8988T (cell line): ENCODE results near the gene KLHL12.

Source experiments
- DNase-seq: peaks from one replicate; pipeline ENCODE4 v3.0.0; 2011

The KLHL12 gene

DNA sequence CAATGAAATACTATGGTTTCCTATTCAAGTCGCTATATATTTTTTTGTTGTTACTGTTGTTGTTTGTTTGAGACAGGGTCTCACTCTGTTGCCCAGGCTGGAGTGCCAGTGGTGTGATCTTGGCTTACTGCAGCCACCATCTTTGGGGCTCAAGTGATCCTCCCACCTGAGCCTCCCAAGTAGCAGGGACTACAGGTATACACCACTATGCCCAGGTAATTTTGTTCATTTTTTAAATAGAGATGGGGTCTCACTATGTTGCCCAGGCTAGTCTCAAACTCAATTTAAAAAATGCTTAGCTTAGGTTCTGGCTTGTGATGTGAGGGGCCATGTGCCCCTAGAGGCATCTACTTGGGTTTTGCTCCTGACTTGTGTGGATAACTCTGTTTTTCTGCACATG is 47.9 kb downstream of the KLHL12 start:
- DNase-seq = no peak

DNA sequence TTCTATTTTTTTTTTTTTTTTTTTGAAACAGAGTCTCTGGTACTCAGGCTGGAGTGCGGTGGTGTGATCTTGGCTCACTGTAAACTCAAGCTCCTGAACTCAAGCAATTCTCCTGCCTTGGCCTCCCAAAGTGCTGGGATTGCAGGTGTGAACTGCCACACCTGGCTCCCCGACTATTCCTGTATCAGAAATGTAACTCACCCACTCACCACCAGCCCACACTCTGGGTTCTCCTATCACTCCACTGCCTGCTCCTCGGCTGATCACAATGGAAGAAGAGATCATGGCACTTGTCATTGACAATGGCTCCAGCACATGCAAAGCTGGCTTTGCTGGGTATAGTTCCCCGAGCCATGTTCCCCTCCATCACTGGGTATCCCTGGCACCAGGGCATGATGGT is 54.0 kb downstream of the KLHL12 start:
- DNase-seq = no peak

DNA sequence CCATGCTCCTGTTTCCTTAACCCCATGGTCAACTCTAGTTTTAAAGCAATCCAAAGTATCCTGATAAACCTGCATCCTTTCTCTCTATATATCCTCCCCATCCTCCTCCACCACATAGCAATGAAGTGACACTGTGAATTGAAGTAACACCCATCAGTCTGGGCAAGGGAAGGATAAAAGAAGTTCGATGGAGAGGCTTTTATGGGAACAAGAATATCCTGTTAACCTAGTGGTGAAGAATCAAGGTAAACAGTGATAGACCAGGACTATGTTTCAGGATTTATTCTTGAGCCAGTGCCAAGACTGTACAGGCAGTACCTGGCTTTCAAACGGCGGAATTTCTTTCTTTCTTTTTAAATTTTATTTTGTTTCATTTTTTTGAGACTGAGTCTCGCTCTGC is 55.7 kb downstream of the KLHL12 start:
- DNase-seq = no peak

DNA sequence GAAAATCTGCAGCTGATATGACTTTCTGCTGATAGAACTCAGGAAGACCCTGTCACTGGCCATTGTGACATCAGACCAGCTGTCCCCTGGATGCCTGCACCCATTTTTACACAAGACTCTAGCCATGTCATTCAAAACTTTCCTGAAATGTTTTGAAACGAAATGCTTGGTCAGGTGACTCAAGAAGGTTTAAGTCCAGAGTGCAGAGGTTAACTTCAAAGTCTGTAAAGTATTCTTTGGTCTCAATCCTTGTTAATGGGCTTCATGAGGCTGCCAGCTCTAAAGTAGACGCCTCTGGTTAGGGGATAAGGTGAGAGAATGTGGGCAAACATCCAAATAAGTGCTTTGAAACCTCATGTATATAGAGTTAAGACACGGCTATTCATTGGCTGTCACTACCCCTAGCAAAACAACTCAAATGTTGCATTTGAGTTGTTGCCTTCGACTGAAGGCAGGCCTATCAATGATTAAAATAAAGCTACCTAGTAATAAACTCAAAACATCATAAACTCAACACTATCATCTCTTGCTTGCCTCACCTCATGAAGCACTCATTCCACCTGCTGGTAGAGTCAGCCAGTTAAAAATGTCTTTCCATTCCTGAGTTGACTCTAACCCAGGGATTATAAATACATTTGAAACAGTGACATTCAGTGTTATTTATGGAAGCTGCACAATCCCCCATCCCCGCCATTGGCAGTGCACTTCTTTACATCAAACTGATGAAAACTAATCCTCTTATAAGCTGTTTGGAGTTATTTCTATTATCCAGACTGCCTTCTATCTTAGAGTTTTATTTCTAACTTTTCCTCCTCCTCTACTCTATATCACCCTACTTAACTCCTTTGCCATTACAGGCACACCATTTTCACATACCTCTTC is 64.1 kb downstream of the KLHL12 start:
- DNase-seq = no peak

DNA sequence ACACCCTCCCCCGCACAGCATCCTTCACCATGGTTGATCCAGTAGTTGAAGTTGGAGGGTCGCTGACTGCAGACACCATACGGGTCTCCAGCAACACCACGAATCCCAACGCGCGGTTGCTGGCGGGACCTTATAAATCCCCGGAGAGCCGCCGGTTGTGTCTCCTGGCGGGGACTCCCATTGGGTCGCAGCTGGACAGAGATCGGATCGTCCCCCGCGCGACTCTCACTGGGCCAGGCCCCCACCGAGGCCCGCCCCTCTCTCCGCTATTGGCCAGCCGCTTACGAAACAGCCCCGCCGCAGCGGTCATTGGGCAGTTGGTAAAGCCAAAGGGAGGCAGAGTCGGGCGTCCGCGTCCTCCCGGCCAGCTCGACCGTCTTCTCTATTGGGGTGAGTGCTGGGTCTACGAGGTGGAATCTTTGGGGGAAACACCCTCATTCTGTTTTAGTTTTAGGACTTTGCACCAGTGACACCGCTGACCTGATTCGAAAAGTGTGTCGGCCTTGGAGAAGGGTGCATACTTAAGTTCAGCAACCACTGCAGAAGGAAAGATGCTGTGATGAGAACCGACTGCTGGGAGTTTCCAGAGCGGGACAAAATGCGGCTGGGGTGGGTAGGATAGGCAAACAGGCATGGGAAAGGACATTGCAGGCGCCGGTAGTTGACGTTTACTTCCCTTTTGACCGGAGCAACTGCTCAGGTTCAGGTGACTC is 65.5 kb downstream of the KLHL12 start:
- peak; percentile 85 for DNase-seq

DNA sequence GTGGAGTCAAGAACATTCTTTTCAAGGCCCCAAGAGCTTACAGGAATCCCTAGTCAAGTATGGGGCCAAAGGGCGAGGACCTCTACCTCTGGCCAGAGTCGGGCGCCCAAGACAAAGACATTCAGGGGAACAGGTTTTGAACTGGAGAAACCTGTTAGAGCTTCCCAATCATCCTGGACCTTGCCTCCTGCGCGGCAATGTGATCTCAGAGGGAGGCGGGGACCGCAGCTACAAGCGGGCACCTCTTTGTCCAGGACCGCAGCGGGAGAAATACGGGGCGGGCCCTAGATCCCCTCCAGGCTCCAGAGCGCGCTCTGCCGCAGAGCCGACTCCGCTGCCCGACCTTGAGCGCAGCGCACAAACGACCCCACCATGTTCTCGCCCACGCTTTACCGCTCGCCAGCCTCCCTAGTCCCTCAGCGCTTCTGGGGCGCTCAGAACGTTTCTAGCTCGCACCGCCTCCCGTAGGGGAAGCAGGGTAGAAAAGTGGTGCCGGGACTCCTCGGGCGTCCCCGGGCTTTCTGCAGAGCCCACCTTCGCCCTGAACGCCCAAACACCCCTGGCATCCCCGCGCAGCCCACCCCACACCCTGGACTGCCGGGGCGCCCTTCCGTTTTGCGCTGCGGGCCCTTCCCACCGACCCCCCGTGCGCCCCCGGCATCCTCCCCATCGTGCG is 66.2 kb downstream of the KLHL12 start:
- DNase-seq = peak; percentile 51

DNA sequence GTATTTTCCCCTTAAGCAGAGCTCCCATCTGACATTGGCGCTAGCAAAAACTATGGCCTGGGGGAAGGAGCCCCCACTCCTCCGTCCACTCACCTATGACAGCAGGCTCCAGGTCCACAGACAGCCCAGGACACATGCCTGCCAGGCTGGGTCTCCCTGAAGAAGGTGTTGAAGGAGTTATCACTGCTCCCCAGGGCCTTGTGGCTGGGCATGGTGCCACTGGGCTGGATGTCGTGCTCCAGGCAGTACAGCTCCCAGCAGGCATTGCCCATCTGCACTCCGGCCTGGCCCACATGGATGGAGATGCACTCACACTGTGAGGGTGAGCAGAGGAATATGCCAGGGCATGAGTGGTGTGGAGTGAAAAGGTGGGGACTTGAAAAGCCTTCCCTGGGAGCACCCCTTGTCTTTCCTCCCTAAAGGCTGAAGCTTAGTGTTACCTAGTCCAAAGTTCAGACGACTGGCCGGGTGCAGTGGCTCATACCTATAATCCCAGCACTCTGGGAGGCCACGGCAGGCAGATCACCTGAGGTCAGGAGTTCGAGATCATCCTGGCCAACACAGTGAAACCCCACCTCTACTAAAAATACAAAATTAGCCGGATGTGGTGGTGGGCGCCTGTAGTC is 68.1 kb downstream of the KLHL12 start:
- no peak for DNase-seq

DNA sequence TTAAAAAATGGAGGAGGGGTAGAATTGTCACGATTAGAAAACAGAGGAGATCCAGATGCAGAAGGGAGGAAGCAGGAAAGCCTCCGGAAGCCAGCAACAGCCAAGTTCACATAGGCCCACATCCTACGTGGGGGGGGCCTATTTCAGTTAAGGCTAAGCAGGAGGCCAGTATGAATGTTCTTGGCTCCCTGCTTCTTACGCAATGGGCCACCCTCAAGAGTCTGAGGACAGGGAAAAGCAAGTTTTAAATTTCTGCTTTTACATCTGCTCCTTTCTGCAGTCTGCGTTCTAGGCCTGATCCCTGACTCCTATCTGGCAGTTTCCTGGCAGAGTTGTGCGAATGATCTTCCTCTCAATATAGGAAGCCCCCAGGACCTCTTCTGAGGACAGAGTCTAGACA is 68.7 kb downstream of the KLHL12 start:
- DNase-seq = no peak

DNA sequence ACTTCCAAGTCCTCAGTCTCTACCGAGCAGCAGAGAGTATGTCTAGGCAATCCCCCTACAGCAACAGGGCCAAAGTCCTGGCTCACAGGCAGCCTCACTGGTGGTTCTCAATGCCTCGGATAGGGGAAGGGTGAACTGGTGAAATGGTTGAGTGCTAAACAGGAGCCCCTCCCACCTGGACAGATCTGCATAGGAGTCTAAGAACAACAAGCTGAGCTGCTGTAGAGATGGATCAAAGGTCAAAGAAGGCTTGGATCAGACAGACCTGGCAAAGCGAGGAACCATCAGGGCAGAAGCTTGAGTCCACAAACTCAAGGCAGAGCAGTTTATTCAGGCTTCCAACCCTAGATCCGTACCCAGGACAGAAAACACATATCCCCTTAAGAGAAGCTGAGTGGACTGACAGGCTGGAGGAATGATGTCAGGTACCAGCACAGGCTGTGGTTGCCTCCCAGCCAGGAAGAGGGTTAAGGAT is 69.9 kb downstream of the KLHL12 start:
- no peak for DNase-seq

DNA sequence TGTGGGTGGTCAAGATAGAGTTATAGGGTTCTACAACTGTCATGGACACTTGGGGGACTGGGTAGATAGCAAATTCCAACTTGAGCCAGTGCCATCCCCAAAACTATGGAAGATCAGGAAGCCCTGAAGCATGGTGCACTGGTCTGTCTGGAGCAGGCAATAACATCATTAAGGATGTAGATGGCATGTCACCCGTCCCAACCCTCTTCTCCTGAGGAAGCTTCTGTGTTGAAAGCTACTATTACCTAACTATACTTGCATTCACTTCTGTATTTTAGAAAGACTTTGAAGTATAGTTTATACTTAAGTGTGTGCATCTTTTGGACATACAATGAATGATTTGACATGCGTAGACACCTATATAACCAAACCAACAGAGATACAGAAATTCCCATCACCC is 71.0 kb downstream of the KLHL12 start:
- DNase-seq = no peak

DNA sequence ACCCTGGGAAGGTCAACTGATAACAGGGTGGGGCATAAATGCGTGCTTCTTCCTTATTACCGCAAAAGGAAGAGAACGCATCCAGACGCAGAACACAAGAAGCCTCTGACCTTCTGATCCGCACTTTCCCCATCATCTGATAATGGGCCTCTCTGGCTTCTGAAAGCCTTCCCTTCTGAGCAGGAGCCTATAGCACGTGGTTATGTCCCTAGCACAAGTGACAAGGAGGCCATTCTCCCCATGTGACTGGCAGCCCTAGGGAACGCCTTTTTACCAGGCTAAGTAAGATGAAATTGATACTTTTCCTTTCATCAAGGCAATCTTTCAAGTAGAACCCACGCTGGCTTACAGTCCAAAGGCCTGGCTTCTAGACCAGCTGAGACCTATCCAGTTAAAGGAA is 72.2 kb downstream of the KLHL12 start:
- no peak for DNase-seq

DNA sequence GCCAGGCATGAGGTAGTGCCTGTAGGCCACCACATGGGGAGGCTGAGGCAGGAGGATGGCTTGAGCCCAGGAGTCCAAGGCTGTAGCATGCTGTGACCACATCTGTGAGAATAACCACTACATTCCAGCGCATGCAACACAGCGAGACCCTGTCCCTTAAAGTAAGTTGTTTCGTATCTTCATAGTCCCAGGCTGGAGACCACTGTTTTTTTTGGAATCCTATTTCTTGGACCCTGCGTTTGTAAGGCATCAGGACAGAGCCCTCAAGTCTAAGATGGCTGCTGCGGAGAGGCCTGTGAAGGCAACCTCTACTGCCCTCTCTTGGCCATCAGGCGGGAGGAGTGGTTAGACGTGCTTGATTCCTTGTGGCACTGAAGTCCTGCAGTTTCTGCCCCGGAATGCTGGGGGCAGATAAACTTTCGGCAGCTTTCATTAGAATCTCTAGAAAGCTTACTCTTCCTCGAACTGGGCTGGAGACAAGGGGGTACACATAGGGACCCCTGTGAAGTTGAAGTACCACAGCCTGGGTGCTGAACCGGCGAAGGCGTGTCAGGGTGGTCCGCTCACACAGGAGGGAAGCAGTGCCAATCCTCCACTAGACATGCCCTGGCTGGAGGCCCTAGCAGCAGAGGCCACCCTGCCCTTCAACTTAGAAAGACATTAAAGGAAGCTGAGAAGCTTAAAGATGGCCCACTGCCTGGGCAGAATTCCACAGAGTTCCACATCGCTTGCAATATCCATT is 74.7 kb downstream of the KLHL12 start:
- peak; percentile 62 for DNase-seq

DNA sequence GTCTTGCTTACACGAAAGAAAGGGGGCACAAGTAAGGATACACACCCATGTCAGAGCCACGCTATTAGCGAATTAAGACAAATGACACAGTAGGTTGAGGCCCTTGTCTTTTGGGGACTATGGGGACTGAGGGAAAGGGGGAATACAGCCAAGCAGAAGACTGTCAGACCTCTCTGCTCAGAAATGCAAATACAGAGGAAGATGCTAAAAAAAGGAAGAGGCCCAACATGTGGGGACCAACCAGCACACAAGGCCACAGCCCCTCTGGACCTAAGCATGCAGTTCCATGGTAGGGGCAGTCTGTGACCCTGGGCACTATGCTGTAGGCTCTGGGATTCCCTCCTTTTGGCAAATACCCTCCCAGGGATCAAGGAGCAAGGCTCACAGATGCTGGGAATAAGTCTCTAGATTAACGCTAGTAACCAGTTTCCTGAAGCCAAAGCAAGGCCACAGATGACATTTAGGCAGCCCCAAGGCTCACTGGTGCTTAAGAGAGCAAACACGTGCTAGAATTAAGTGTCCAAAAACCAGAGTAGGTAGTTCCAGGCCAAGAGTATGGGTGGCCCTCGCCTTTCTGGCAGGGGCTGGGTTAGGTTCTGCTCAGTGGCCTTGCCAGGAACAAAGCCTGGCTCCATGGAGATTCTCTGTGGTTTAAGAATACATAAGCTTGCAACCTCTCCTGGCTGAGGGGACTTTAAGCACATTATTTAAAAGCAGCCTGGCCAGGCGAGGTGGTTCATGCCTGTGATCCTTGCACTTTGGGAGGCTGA is 76.3 kb downstream of the KLHL12 start:
- no peak for DNase-seq

DNA sequence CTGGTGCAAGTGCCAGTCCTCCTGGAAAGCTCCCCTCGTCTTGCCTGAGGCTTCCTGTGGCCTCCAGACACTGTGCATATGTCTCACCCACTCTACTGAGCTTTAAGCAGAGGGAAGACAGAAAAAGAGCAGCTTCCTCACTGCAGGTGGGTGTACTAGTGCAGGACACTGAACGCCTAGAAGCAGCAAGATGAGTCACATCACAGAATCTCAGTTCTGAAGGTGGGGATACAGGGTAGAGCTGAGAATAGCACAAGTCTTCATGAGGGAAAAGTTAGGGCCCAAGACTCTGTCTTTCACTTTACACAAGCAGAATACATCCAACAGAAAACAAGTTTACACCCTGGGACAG is 78.9 kb downstream of the KLHL12 start:
- no peak for DNase-seq

DNA sequence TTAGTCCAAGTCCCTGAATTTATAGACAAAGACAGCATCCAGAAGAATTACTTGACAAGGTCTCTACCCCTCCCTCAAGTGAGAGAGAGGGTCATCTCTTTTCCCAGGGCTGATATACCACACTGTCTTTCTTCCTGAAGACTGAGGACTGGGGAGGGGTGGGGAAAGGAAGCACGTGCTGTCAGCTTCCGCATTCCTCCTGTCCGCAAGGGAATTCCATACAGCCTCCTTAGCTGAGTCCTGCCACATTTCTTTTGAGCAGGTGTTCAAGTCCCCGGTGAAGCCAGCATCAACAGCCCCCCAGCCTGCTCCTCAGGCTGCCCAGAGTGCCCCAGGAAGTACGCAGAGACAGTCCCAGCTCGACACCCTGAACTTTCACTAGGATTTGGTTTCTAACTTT is 82.1 kb downstream of the KLHL12 start:
- no peak for DNase-seq

DNA sequence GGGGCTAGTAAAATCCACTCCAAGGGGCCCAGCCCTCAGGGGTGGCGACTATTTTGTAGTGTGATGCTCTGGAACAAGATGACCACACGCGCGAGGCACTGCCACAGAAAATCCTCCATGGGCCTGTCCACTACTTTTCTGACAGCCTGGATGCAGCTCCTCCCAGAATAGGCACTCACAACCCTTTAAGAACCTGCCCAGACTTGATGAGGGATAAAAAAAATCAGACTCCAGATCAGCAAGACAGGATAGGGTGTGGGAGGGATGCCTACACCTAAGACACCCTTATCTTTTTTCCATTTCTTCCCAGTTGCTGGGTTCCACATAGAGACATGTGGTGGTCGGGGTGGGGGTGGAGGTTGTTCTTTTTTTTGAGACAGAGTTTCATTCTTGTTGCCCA is 82.8 kb downstream of the KLHL12 start:
- DNase-seq = no peak

DNA sequence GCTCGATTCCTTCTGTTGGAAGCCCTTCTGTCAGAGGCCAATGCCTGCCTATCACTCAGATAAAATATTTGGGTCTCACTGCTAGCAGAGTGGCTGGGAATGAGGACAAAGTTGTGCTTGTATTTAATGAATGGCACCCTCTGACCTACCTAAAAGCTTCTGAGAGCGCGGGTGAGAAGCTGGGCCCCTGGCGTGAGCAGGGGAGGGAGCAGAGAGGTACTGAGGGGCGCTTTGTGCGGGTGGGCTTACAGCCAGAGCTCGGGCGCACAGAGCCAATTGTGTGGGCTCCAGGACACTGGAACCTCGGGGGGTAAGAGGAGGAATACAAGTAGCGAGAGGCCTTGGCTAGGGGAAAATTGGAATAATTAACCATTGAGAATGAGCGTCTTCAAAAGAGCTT is 84.0 kb downstream of the KLHL12 start:
- DNase-seq = no peak
